C4-2B (cell line): ENCODE measurements around the gene MMP20.
A peak's percentile ranks its signal among the peaks of the same experiment; 100 is the strongest.

ENCODE experiments used
- H3K27ac ChIP-seq: fragments of 450-650 bp; 2 replicates; pipeline ENCODE4 v1.5.1; 2017
- CTCF ChIP-seq: fragments of 450-650 bp; conservative IDR thresholded peaks from 2 replicates; pipeline ENCODE4 v1.5.1; 2017; ENCODE audit warnings: mild to moderate bottlenecking
- ZFX ChIP-seq: fragments of 450-650 bp; IDR thresholded peaks from 2 replicates; pipeline ENCODE4 v1.6.1; 2017

The MMP20 gene

GRCh38 chr11:102546923-102547471, 78.1 kb downstream of the MMP20 start:
- H3K27ac ChIP-seq: no peak overlapping the region
- TF ChIP-seq CTCF: no peak
- no peak for TF ChIP-seq ZFX

GRCh38 chr11:102546427-102546826, 78.7 kb downstream of the MMP20 start:
- TF ChIP-seq ZFX: no peak
- TF ChIP-seq CTCF: no peak
- no peak overlapping the region for H3K27ac ChIP-seq

- TF ChIP-seq CTCF (no peak), ZFX (no peak)
- peak overlapping the region; percentile 34 for H3K27ac ChIP-seq
Measured at GRCh38 chr11:102545701-102546100, 79.4 kb downstream of the MMP20 start.

DNA sequence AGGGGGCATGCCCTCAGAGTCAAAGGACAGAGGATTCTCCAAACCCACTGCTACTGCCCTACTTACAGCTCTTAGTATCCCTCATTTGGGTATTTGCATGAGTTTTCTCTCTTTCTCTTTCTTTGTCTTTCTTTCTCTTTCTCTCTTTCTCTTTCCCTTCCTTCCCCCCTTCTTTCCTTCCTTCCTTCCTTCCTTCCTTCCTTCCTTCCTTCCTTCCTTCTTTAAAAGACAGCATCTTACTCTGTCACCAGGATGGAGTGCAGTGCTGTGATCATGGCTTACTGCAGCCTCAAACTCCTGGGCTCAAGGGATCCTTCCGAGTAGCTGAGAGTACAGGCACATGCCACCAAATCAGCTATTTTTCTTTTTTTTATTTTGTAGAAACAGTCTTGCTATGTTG, 80.5 kb downstream of the MMP20 start:
- no peak overlapping the region for H3K27ac ChIP-seq
- no peak for TF ChIP-seq CTCF
- no peak for TF ChIP-seq ZFX

DNA sequence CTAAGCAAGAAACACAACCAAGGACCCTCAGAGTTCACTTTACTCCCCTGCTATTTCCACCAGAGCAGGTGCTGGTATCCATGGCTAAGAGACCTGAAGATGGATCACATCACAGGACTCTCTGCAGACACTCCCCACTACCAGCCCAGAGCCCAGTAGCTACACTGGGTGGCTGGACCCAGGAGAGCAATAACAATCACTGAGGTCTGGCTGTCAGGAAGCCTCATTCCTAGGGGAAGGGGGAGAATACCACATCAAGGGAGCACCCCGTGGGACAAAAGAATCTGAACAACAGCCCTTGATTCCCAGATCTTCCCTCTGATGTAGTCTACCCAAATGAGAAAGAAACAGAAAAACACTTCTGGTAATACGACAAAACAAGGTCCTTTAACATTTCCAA, 85.6 kb downstream of the MMP20 start:
- H3K27ac ChIP-seq: no peak overlapping the region
- TF ChIP-seq CTCF: no peak
- TF ChIP-seq ZFX: no peak

GRCh38 chr11:102538932-102539331, 86.2 kb downstream of the MMP20 start:
- no peak for TF ChIP-seq ZFX
- no peak for TF ChIP-seq CTCF
- no peak overlapping the region for H3K27ac ChIP-seq

DNA sequence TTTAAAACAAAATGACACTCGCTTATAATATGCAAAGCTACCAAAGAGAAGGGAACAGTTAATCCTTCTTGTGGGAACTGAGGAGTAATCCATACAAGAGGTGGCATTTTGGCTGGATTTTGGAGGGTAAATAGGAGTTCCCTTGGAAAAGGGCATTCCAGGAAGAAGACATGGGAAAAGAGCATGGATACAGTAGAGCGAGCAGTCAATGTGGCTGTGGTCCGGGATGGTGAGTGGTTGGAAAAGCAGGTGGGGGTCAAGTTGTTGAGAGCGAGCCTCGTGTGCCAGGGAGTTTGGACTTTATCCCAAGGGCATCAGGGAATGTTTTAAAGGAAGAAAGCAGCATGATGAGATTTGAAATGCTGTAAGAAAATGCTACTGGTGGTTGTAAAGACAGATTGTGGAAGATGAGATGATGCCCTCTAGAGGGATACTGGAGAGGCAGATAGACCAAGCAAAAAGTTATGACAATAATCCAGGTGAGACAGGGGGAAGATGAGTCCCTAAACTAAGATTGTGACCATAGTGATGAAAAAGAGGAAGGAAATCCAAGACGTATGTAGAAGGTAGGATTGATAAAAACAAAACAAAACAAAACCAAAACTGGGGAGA, 90.8 kb downstream of the MMP20 start:
- no peak overlapping the region for H3K27ac ChIP-seq
- TF ChIP-seq ZFX (no peak), CTCF (peak; percentile 35)
